ENCODE measurements around the gene CTNNA3. TPM values are rescaled to one million over a fixed set of nuclear protein-coding genes. Genes with fewer than 3 reads are reported as not detected.
"Not testable (repeated sequence)": the region's sequence is repeated elsewhere in the genome, so short reads cannot be mapped to it uniquely, and the experiment has no call there.

Gene CTNNA3
- total and polyA plus RNA-seq, 12 donors, result 0.03 to 14.4 (median 0.47) TPM; not detected in 1

- intact Hi-C loops (cut with DNase I), result no loop called here
- H3K36me3 ChIP-seq (replicated peaks in 1 of 2), result no peaks in the 10 kb centered on the region
- no peak overlapping the region for H3K4me3 ChIP-seq
- no peaks in the 10 kb centered on the region for H3K9me3 ChIP-seq (replicated peaks in 1 of 3)
- no peaks in the 10 kb centered on the region for H3K27me3 ChIP-seq
- TF ChIP-seq CTCF (IDR thresholded peaks at IDR 0.05) (no peak), POLR2A (IDR thresholded peaks at IDR 0.05) (no peak)
- DNase-seq, result no peak
- 64 to 94% (median 67%) methylated on average over 2 of the region's 2 CpGs for WGBS, 4 donors
- H3K27ac ChIP-seq, result no peak overlapping the region
- H3K4me1 ChIP-seq (replicated peaks in 1 of 2), result no peaks in the 10 kb centered on the region
These were observed 1330.3 kb downstream of the CTNNA3 start for GRCh38 chr10:66365686-66366085.

GRCh38 chr10:66362522-66362921 lies 1333.5 kb downstream of the CTNNA3 start:
- Histone ChIP-seq H3K27ac (no peak overlapping the region), H3K4me1 (replicated peaks in 1 of 2) (no peaks in the 10 kb centered on the region), H3K36me3 (replicated peaks in 1 of 2) (no peaks in the 10 kb centered on the region), H3K4me3 (no peak overlapping the region), H3K27me3 (no peaks in the 10 kb centered on the region), H3K9me3 (replicated peaks in 1 of 3) (no peaks in the 10 kb centered on the region)
- TF ChIP-seq POLR2A (IDR thresholded peaks at IDR 0.05) (no peak), CTCF (IDR thresholded peaks at IDR 0.05) (no peak)
- intact Hi-C loops (cut with DNase I), result no loop called here
- WGBS, 4 donors, result 69 to 89% (median 83%) methylated on average over 3 of the region's 3 CpGs
- DNase-seq, result no peak

- DNase-seq; H3K36me3 ChIP-seq (replicated peaks in 1 of 2); H3K4me3 ChIP-seq; H3K27me3 ChIP-seq; H3K9me3 ChIP-seq (replicated peaks in 1 of 3); H3K4me1 ChIP-seq (replicated peaks in 1 of 2); intact Hi-C loops (cut with DNase I); H3K27ac ChIP-seq: not testable (repeated sequence)
- WGBS, 4 donors, result 86 to 89% (median 89%) methylated on average over 12 of the region's 12 CpGs
These were observed 1342.2 kb downstream of the CTNNA3 start for GRCh38 chr10:66353822-66354221.

- no peak overlapping the region for H3K4me3 ChIP-seq
These were observed 1342.6 kb downstream of the CTNNA3 start for GRCh38 chr10:66353422-66353821.

More at GRCh38 chr10:66353422-66353821, 1342.6 kb downstream of the CTNNA3 start:
- Histone ChIP-seq H3K4me1 (replicated peaks in 1 of 2) (no peaks in the 10 kb centered on the region), H3K27ac (no peak overlapping the region), H3K9me3 (replicated peaks in 1 of 3) (no peaks in the 10 kb centered on the region), H3K36me3 (replicated peaks in 1 of 2) (no peaks in the 10 kb centered on the region), H3K27me3 (no peaks in the 10 kb centered on the region)
- 54 to 57% (median 55%) methylated on average over 3 of the region's 3 CpGs for WGBS, 4 donors
- intact Hi-C loops (cut with DNase I), result no loop called here
- DNase-seq, result no peak
- no peak for TF ChIP-seq POLR2A (IDR thresholded peaks at IDR 0.05)
- TF ChIP-seq CTCF (IDR thresholded peaks at IDR 0.05), result no peak
